Upper lobe of right lung (tissue), 1 donor: ENCODE measurements around the gene NUAK1. TPM values are rescaled to one million over a fixed set of nuclear protein-coding genes. Genes with fewer than 3 reads are reported as not detected.

ENCODE experiments used
- ATAC-seq: fragments of 200-7000 bp; cut with Tn5 transposase; one replicate; pipeline ENCODE4 v1.9.1; 2020; ENCODE audit warnings: mild to moderate bottlenecking, moderate library complexity
- DNase-seq: peaks from one replicate; pipeline ENCODE4 v3.0.0-alpha.2; 2020
- H3K27ac ChIP-seq: fragments of 200-600 bp; one replicate; pipeline ENCODE4 v1.8.0; 2022
- H3K27me3 ChIP-seq: fragments of 200-600 bp; one replicate; pipeline ENCODE4 v1.8.0; 2022; ENCODE audit warnings: mild to moderate bottlenecking
- H3K36me3 ChIP-seq: fragments of 200-600 bp; one replicate; pipeline ENCODE4 v1.8.0; 2022
- H3K4me1 ChIP-seq: fragments of 200-600 bp; one replicate; pipeline ENCODE4 v1.8.0; 2022
- H3K4me3 ChIP-seq: fragments of 200-600 bp; one replicate; pipeline ENCODE4 v1.8.0; 2022; ENCODE audit warnings: mild to moderate bottlenecking
- H3K9me3 ChIP-seq: fragments of 200-600 bp; one replicate; pipeline ENCODE4 v1.8.0; 2022
- intact Hi-C: fragments of 100-400 bp; cut with DNase I; formaldehyde crosslinking; loops from one replicate; pipeline ENCODE4 v1.11.0; 2022
- total RNA-seq: library from RNA; stranded (reverse); fragmentation: NEBNext Ultra II Directional; extraction: Animal tissue kit (Norgen Biotek cat#: 25700); gene quantifications from one replicate; pipeline ENCODE4 v1.2.1, GENCODE V29; 2021
- TF ChIP-seq, protein P1 (sequence below): fragments of 200-600 bp; IDR thresholded peaks from one replicate; pipeline ENCODE4 v1.8.0; 2022; ENCODE audit warnings: antibody characterized with exemption
- donor health status: DM: no; HTN: yes; CAD: no; lungs with severe emphysema.

Gene NUAK1
- total RNA-seq, 1 donor from 2014 or later = 40.8 TPM

DNA sequence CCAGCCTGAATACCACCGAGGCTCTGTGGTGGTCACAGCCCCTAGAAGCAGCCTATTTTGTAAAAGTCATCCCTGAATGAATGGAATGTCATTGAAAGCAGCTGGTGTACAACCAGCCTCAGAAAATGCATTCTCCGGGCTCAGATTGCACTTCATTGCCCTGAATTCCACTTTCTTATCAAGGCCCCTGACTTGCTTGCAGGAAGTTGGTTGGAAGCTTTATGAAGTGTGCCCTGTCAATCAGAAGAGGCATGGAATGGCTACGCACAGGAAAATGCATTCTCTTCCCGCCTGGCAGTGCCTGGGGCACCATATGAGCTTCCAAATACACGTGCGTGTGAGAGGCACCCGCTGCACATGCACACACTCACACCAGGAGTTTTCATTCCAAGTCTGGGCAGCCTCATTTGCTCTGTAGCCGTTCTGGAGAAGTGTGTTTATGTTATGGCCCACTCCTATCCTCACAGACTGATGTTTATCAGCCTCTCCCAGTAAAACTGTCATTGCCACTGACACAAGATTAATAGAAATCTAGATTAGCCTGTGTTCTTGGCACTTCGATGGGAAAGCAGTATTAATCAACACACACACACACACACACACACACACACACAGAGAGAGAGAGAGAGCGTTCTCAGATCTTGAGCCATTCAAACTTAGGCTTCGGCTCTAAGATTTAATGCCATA is 63.9 kb downstream of the NUAK1 start:
- no peaks in the 10 kb centered on the region for H3K27me3 ChIP-seq
- no peak for DNase-seq
- peak overlapping the region; percentile 43 for H3K27ac ChIP-seq
- peaks cover 21% of the 10 kb centered on the region for H3K36me3 ChIP-seq
- TF ChIP-seq, protein P1, sequence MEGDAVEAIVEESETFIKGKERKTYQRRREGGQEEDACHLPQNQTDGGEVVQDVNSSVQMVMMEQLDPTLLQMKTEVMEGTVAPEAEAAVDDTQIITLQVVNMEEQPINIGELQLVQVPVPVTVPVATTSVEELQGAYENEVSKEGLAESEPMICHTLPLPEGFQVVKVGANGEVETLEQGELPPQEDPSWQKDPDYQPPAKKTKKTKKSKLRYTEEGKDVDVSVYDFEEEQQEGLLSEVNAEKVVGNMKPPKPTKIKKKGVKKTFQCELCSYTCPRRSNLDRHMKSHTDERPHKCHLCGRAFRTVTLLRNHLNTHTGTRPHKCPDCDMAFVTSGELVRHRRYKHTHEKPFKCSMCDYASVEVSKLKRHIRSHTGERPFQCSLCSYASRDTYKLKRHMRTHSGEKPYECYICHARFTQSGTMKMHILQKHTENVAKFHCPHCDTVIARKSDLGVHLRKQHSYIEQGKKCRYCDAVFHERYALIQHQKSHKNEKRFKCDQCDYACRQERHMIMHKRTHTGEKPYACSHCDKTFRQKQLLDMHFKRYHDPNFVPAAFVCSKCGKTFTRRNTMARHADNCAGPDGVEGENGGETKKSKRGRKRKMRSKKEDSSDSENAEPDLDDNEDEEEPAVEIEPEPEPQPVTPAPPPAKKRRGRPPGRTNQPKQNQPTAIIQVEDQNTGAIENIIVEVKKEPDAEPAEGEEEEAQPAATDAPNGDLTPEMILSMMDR = no peak
- peaks cover 58% of the 10 kb centered on the region for H3K4me1 ChIP-seq
- H3K9me3 ChIP-seq = no peaks in the 10 kb centered on the region
- H3K4me3 ChIP-seq = no peak overlapping the region
- intact Hi-C loops = no loop called here
- peak; percentile 68 for ATAC-seq

DNA sequence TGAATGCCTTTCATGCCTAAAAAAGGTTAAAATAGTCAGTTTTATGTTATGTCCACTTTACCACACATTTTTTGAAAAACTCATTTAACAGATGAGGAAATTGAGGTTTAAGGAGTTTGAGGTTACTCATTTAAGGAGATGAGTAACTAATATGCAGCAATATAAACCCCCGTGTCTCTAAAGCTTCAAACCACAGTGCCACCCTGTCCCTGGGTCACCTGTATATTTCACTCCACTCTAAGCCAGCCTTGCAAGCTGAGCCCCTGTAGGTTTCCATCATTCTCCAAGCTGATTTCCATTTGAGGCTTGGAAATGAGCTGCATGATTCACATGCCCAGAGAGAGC is 64.4 kb downstream of the NUAK1 start:
- peak overlapping the region; percentile 43 for H3K27ac ChIP-seq
- DNase-seq (no peak), ATAC-seq (no peak)
- H3K9me3 ChIP-seq = no peaks in the 10 kb centered on the region
- H3K4me3 ChIP-seq = no peak overlapping the region
- peaks cover 54% of the 10 kb centered on the region for H3K4me1 ChIP-seq
- H3K36me3 ChIP-seq = peaks cover 24% of the 10 kb centered on the region
- H3K27me3 ChIP-seq = no peaks in the 10 kb centered on the region
- TF ChIP-seq, protein P1 = no peak
- intact Hi-C loops = no loop called here

DNA sequence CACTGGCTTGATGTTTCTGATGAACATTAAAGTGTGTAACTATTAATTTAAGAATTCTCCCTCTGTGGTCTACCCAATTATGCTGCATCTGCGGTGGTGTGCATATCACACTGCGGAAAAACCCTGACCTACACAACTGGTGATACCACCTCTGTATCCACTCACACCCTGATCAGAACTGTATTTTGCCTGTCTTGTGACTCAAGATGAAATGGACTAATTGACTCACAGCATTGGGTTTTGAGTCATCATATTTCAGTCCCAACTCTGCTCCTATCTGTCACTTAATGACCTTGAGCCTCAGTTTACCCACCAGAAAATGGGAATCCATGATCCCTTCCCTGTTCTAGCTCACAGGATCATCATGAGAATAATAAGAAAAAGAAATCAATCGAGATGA is 65.6 kb downstream of the NUAK1 start:
- intact Hi-C loops = no loop called here
- H3K9me3 ChIP-seq = no peaks in the 10 kb centered on the region
- peaks cover 43% of the 10 kb centered on the region for H3K4me1 ChIP-seq
- no peak overlapping the region for H3K27ac ChIP-seq
- no peak overlapping the region for H3K4me3 ChIP-seq
- ATAC-seq = no peak
- peaks cover 35% of the 10 kb centered on the region for H3K36me3 ChIP-seq
- no peak for DNase-seq
- TF ChIP-seq, protein P1 = no peak
- H3K27me3 ChIP-seq = no peaks in the 10 kb centered on the region

DNA sequence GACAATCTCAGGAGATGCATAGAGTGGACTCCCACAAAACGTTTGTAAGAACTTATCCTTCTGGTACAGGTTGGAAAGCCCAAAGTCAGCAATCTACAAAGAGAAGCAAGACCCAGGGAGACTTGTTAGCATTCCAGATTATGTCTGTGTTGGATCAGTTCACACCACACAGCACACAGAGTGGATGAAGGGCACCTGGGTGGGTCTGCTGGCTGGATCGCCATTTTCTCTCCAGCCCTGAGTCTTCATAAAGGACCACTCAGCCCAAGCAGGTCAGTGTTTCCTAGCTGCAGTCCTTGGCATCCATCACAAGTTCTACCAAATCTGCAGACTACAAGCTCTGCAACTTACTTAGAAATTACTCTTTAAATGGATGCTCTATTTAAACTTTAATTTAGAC is 66.0 kb downstream of the NUAK1 start:
- Histone ChIP-seq H3K4me1 (peaks cover 38% of the 10 kb centered on the region), H3K27me3 (no peaks in the 10 kb centered on the region), H3K9me3 (no peaks in the 10 kb centered on the region), H3K4me3 (no peak overlapping the region), H3K36me3 (peaks cover 35% of the 10 kb centered on the region), H3K27ac (no peak overlapping the region)
- intact Hi-C loops = no loop called here
- ATAC-seq (no peak), DNase-seq (no peak)
- TF ChIP-seq, protein P1 = no peak

DNA sequence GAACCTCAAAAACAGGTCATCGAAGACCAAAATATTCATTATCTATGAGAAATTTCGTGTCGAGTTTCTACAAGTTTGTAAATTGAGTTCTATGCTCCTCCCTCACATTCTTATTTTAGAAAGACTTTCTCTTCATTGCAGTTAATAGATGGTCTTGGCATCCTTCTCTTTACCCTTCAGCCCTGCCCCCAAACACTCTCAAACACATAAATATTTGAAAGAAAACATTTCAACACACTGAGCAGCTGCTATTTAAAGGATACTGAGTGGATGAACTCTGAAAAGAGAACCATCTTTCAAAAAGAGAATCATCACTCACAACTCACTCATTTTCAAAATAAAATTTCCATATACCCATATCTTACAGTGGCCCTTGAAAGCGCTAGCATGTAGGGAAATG is 67.1 kb downstream of the NUAK1 start:
- TF ChIP-seq, protein P1 = no peak
- DNase-seq = no peak
- no peak for ATAC-seq
- H3K36me3 ChIP-seq = peaks cover 38% of the 10 kb centered on the region
- no peak overlapping the region for H3K27ac ChIP-seq
- no peak overlapping the region for H3K4me3 ChIP-seq
- peaks cover 40% of the 10 kb centered on the region for H3K4me1 ChIP-seq
- no peaks in the 10 kb centered on the region for H3K27me3 ChIP-seq
- intact Hi-C loops = no loop called here
- H3K9me3 ChIP-seq = no peaks in the 10 kb centered on the region

DNA sequence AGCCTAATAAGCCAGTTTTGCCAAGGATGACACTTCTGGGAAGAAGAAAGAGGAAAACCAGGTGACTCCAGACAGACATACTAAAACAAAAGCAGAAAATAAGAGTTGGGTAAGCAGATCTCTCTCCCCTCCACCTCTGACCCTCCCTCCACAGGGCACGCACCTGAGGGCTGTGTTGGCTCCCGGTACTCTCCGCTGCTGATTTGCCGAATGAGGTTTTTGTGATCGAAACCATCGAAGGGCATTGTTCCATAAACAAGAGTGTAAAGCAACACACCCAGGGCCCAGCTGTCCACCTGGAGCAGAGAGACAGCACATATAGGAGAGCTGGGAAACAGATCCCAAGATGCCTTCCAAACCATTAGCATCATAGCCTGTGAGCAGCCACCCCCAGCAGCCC is 68.1 kb downstream of the NUAK1 start:
- Histone ChIP-seq H3K27ac (peak overlapping the region; percentile 2), H3K27me3 (no peaks in the 10 kb centered on the region), H3K4me3 (no peak overlapping the region), H3K4me1 (peaks cover 43% of the 10 kb centered on the region), H3K9me3 (no peaks in the 10 kb centered on the region), H3K36me3 (peaks cover 48% of the 10 kb centered on the region)
- TF ChIP-seq, protein P1 = no peak
- intact Hi-C loops = no loop called here
- ATAC-seq (no peak), DNase-seq (no peak)
